ENCODE results near the gene LAT. TPM values are rescaled to one million over a fixed set of nuclear protein-coding genes. Genes with fewer than 3 reads are reported as not detected.
"Not testable (repeated sequence)": the region's sequence is repeated elsewhere in the genome, so short reads cannot be mapped to it uniquely, and the experiment has no call there.

Gene LAT
- total RNA-seq, 2 donors from 2014 or later: 3.7 to 7.3 TPM

DNA sequence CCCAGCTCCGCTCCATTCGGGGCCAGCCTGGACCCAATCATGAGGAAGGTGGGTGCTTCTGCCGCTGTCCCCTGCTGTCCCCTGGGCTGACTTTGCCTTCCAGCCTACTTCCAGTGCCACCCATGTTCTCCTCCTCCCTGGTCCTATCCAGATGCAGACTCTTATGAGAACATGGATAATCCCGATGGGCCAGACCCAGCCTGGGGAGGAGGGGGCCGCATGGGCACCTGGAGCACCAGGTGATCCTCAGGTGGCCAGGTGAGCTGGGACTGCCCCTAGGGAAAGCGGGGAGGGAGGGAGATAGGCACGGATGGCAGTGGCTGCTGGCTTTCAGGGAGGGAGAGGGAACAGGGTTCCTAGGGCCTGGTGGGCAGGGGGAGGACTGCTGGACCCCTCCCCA, 46.1 kb upstream of the LAT start:
- Histone ChIP-seq H3K27me3 (no peaks in the 10 kb centered on the region), H3K4me1 (peaks cover 6% of the 10 kb centered on the region), H3K36me3 (no peaks in the 10 kb centered on the region), H3K4me3 (no peak overlapping the region), H3K9me3 (no peaks in the 10 kb centered on the region), H3K27ac (no peak overlapping the region), H3K9ac (ENCODE audit: low read depth in 2 of 2, low read length in 2 of 2) (no peak overlapping the region)
- TF ChIP-seq, protein P1, sequence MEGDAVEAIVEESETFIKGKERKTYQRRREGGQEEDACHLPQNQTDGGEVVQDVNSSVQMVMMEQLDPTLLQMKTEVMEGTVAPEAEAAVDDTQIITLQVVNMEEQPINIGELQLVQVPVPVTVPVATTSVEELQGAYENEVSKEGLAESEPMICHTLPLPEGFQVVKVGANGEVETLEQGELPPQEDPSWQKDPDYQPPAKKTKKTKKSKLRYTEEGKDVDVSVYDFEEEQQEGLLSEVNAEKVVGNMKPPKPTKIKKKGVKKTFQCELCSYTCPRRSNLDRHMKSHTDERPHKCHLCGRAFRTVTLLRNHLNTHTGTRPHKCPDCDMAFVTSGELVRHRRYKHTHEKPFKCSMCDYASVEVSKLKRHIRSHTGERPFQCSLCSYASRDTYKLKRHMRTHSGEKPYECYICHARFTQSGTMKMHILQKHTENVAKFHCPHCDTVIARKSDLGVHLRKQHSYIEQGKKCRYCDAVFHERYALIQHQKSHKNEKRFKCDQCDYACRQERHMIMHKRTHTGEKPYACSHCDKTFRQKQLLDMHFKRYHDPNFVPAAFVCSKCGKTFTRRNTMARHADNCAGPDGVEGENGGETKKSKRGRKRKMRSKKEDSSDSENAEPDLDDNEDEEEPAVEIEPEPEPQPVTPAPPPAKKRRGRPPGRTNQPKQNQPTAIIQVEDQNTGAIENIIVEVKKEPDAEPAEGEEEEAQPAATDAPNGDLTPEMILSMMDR (IDR thresholded peaks at IDR 0.05): no peak
- no peak for DNase-seq
- intact Hi-C loops (cut with DNase I): no loop called here

DNA sequence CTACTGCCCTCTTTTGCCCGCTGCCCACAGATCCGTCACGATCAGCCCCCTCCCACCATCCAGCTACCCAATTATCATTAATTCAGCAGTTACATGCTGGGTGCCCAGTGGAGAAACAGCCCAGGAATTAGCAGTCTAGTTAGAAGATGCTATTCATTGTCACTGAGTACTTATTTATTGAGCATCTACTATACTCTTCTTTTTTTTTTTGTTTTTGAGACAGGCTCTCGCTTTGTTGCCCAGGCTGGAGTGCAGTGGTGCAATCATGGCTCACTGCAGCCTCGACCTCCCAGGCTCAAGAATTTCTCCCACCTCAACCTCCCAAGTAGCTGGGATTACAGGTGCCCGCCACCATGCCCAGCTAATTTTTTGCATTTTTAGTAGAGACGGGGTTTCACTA, 45.0 kb upstream of the LAT start:
- intact Hi-C loops (cut with DNase I): loop anchor here (10.0 kb wide), 1 partner anchor 115 kb away; the partner anchor contains the start of gene ATXN2L

DNA sequence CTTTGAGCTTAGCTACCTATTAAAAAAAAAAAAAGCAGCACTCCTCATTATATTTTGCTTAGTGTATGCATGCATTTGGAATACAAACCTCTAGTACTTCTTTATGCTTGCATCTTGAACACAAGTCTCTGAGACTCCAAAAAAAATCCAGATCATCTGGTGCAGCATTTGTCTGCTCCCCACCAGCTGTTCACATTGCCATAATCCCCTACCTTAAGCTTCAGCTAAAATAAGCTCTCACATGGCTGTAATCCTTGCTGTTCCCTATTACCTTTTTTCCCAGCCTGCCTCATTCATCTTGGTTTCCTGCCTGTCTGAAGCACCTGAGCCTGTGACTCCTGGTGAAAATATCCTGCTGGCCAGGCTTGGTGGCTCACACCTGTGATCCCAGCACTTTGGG, 41.6 kb upstream of the LAT start:
- no peak overlapping the region for H3K4me3 ChIP-seq
- H3K27ac ChIP-seq: no peak overlapping the region
- H3K9me3 ChIP-seq: no peaks in the 10 kb centered on the region
- TF ChIP-seq, protein P1 (IDR thresholded peaks at IDR 0.05): no peak
- peaks cover 4% of the 10 kb centered on the region for H3K4me1 ChIP-seq
- H3K27me3 ChIP-seq: no peaks in the 10 kb centered on the region
- intact Hi-C loops (cut with DNase I): loop anchor here (10.0 kb wide), 1 partner anchor 118 kb away; the partner anchor contains the start of gene ATXN2L
- no peaks in the 10 kb centered on the region for H3K36me3 ChIP-seq
- H3K9ac ChIP-seq (ENCODE audit: low read depth in 2 of 2, low read length in 2 of 2): no peak overlapping the region
- DNase-seq: no peak

More for the DNA sequence above, 45.0 kb upstream of the LAT start:
- H3K4me3 ChIP-seq; H3K27me3 ChIP-seq; H3K36me3 ChIP-seq; DNase-seq; H3K27ac ChIP-seq; H3K4me1 ChIP-seq; H3K9ac ChIP-seq (ENCODE audit: low read depth in 2 of 2, low read length in 2 of 2); H3K9me3 ChIP-seq: not testable (repeated sequence)

DNA sequence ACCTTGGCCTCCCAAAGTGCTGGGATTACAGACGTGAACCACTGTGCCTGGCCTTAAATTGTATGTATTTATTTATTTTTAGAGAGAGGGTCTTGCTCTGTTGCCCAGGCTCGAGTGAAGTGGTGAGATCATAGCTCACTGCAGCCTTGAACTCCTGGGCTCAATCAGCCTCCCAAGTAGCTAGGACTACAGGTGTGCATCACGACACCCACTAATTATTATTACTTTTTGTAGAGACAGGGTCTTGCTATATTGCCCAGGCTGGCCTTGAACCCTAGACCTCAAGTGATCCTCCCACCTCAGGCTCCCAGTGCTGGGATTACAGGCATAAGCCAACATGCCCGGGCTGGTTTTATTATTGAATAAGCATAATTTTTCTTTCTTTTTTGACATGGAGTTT, 38.2 kb upstream of the LAT start:
- DNase-seq: no peak
- H3K27me3 ChIP-seq: no peaks in the 10 kb centered on the region
- H3K36me3 ChIP-seq: no peaks in the 10 kb centered on the region
- H3K27ac ChIP-seq: no peak overlapping the region
- H3K9ac ChIP-seq (ENCODE audit: low read depth in 2 of 2, low read length in 2 of 2): no peak overlapping the region
- H3K4me1 ChIP-seq: peaks cover 4% of the 10 kb centered on the region
- H3K4me3 ChIP-seq: no peak overlapping the region
- intact Hi-C loops (cut with DNase I): loop anchor here (5.0 to 10.0 kb wide), 2 partner anchors 74 to 122 kb away; partner anchors contain the start of gene ATXN2L
- H3K9me3 ChIP-seq: no peaks in the 10 kb centered on the region
- TF ChIP-seq, protein P1 (IDR thresholded peaks at IDR 0.05): no peak

DNA sequence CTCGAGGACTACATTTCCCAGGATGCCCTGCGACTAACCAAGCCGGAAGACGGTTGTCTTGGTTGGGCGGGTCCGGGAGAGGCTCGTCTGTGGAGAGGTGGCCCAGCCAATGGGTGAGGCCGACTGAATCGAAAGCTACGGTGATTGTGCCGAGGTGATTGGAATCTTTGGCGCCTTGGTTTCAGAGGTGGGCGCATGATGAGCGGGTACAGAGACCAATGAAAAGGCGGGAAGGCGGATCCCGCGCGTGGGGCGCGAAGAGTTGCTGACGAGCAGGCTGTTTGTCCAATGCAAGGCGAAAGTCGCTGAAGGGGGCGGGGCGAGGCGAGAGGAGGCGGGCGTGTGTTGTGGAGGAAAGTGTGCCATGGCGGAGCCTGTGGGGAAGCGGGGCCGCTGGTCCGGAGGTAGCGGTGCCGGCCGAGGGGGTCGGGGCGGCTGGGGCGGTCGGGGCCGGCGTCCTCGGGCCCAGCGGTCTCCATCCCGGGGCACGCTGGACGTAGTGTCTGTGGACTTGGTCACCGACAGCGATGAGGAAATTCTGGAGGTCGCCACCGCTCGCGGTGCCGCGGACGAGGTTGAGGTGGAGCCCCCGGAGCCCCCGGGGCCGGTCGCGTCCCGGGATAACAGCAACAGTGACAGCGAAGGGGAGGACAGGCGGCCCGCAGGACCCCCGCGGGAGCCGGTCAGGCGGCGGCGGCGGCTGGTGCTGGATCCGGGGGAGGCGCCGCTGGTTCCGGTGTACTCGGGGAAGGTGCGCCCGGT, 34.0 kb upstream of the LAT start, which contains the start of gene NFATC2IP:
NFATC2IP (plus strand) TSS at position 290 of the 762 bp plus-strand sequence; CDS start at position 365, 75 bp downstream.
- Histone ChIP-seq H3K9me3 (no peaks in the 10 kb centered on the region), H3K36me3 (no peaks in the 10 kb centered on the region), H3K4me3 (peak within 1 kb of the TSS; percentile 99), H3K27ac (peak within 1 kb of the TSS; percentile 82), H3K27me3 (no peaks in the 10 kb centered on the region), H3K9ac (ENCODE audit: low read depth in 2 of 2, low read length in 2 of 2) (peak within 1 kb of the TSS; percentile 76 to 94), H3K4me1 (peaks cover 7% of the 10 kb centered on the region)
- TF ChIP-seq, protein P1 (IDR thresholded peaks at IDR 0.05): no peak
- peak; percentile 100 for DNase-seq
- intact Hi-C loops (cut with DNase I): no loop called here

DNA sequence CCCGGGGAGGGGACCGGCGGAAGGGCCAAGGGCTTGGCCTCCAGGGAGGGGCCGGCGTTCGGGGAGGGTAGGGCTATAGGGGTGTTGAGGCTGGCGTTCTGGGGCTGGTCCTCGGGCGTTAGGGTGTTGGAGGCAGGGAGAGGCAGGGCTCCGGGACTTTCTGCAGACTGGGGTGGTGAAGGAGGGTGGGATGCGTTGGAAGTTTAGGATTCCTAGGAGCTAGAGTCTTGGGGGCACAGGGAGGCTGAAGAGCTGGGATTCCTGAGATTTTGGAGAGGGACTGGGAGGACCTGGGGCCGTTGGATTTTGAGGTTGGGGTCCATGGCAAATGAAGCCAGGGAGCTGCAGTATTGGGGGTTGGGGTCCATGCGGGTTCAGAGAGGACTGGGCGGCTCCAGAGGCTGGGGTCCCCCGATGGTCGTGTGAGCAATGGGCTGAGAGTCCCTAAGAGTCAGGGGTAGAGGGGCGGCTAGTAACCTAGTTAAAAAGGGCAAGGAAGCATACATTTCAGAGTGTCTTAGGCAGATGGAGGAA, 33.4 kb upstream of the LAT start:
- Histone ChIP-seq H3K36me3 (no peaks in the 10 kb centered on the region), H3K4me1 (peaks cover 7% of the 10 kb centered on the region), H3K27ac (peak overlapping the region; percentile 82), H3K27me3 (no peaks in the 10 kb centered on the region), H3K9ac (ENCODE audit: low read depth in 2 of 2, low read length in 2 of 2) (peak overlapping the region; percentile 76 to 94), H3K9me3 (no peaks in the 10 kb centered on the region), H3K4me3 (peak overlapping the region; percentile 99)
- TF ChIP-seq, protein P1 (IDR thresholded peaks at IDR 0.05): no peak
- DNase-seq: peak; percentile 57
- intact Hi-C loops (cut with DNase I): no loop called here

Data from colonic mucosa (tissue), 4 donors.